NCI-H146 (cell line): ENCODE data around the gene PPP6R1.
A peak's percentile ranks its signal among the peaks of the same experiment; 100 is the strongest.
"Not testable (repeated sequence)": the region's sequence is repeated elsewhere in the genome, so short reads cannot be mapped to it uniquely, and the experiment has no call there.

ENCODE experiments used
- DNase-seq: peaks from one replicate; lab custom pipeline; 2025; lab: John Stamatoyannopoulos, UW

PPP6R1 gene

GRCh38 chr19:55223291-55224037 lies 35.4 kb downstream of the PPP6R1 start:
- no peak for DNase-seq

- no peak for DNase-seq
Observed at GRCh38 chr19:55220525-55220924, 38.3 kb downstream of the PPP6R1 start.

DNA sequence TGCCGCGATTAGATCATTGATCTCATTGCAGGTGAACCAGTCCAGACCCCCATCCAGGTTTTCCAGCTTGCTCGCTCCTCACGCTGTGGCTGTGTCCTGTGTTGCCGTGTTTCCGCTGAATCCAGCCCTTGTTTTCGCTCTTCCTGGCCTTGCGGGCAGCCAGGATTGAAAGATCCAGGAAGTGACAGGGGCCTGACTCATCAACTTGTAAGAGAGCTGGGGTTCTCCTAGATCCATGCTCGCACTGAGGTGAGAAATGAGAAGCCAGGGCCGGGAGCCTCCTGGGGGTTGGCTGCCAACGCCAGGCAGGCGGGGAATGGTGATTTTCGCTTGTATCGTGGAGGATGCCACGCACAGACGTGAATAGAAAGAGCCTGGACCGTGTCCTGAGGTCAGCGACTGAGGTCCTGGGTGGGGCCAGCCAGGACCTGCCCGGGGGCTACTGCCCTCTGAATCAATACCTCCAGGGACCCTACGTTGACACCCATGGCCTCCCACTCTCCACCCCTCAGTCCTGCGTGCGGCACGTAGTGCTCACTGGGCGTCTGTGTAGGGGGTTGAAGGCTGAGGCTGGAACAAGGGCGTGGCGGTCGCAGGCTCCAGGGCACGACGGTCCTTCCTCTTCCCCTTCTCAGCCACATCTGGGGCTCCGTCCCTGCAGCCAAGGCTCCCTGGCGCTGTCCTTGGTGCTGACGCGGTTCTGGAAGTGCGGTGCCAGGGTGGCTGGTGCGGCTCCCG lies 42.2 kb downstream of the PPP6R1 start:
- DNase-seq: peak; percentile 98

DNA sequence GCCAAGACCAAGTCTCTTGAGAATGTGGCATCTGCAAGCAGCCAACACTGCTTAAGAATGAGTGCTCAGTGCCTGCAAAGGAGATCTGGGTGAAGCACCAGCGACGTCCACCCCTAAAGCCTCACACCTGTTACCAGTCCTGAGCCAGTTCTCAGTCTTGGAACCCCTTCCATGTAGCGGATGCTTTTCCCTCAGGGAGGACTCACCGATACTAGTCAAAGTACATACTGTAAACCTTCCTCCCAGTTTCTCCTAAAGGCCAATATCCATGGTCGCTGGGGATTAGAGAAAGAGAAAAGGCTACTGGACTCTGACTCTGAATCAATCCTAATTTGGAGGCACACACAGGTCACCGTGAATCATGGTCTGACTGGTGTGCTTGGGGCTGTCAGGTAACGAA lies 45.3 kb downstream of the PPP6R1 start:
- DNase-seq: no peak

DNA sequence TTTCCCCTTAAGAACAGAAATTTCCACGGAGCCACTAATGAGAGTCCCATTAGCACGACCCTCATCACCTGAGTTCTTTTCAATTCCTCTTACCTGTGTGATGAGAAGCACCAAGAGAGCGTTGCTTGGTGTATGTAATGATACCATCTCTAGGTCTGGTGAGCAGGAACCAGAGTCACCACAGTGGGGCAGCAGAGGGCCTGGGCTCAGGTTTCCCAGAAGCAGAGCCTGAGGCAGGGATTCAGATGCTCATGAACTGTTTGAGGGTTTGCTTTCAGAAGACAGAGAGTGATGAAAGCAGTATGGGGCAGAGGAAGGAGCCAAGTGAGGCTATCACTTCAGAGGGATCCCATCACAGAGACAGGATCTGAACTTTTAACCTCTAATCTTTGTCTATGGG lies 46.4 kb downstream of the PPP6R1 start:
- DNase-seq: no peak

GRCh38 chr19:55209693-55210472 lies 48.9 kb downstream of the PPP6R1 start:
- DNase-seq: peak; percentile 76

DNA sequence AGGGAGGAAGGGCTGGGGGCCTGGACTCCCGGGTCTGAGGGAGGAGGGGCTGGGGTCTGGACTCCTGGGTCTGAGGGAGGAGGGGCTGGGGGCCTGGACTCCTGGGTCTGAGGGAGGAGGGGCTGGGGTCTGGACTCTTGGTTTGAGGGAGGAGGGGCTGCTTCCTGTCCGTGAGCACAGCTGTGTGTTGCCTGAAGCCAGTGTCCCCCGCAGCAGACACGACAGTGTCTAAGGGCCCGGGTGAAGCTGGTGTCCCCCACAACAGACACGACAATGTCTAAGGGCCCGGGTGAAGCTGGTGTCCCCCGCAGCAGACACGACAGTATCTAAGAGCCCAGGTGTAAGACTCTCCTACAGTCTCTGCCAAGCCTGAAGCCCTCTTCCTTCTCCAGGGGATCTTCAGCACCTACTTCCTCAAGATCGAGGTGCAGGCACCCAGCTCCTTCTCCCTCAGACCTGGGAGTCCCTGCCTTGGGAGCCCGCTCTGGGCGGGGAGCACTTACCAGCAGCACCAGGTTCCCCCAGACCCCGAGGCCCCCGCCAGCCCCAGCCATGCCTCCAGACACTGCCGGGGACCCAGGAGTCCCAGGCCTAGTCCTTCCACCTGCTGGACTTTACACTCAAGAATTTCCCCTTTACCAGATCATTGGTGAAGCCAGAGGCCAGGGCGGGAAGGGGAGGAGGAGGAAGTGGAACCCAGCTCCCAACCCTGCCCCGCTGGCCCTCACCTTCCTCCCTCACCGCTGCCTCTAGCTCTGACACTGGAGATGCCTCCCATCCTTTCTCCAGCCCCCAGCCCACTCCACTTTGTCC lies 49.7 kb downstream of the PPP6R1 start, which contains the start of gene PTPRH:
TSS of gene PTPRH (minus strand) at position 622 of the 813 bp plus-strand sequence. CDS start at position 554, 68 bp downstream.
- DNase-seq: no peak

DNA sequence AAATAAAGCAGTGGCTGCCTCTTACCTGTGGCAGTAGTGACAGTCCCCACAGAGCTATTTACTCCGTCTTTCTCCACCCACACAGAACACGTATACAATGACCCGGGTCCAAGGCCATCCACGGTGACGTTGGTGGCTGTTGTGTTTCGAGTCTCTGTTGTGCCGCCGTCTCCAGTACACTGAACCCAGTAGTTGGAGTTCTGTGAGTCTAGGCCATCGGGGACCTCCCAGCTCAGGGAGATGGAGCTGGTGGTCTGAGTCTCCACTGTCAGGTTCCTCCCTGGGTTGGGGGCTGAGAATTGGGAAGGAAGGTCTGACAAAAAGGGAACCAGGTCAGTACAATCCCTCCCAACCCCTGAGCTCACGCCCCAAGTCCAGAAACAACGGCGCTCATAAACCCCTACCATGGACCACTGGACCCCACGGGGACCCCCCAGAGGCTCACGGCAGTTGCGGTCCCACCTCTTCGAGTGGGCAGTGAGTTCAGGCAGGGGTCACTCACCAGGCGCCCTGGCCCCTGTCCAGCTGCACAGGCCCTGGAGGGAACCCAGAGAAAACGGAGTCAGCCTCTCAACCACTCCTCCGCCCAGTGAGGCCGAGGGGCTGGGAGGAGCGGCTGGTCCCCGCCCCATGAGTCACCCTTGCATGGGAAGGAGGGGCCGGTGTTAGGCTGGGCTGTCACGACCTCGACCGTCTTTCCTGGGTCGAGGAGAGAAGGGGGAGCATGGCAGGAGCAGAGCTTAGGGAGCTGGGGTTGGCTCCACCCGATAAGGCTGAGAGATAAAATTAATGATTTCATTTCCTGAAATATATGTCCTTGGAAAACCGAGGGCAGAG lies 51.9 kb downstream of the PPP6R1 start:
- peak; percentile 71 for DNase-seq

DNA sequence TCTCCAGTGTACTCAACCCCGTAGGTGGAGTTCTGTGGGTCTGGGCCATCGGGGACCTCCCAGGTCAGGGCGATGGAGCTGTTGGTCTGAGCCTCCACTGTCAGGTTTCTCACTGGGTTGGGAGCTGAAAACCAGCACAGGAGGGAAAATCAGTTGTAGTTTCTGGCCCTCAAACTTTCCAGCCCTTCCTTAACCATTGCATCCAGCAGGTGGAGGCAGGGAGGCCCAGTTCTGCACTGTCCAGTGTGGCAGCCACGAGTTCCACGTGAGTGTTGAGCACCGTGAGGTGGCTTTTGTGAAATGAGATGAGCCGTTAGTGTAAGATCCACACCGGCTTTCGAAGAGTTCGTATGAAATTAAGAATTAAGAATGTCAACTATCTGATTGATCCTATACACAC lies 56.6 kb downstream of the PPP6R1 start:
- not testable (repeated sequence) for DNase-seq

GRCh38 chr19:55199620-55200204 lies 59.1 kb downstream of the PPP6R1 start:
- DNase-seq: no peak

GRCh38 chr19:55198651-55199050 lies 60.2 kb downstream of the PPP6R1 start:
- DNase-seq: no peak

DNA sequence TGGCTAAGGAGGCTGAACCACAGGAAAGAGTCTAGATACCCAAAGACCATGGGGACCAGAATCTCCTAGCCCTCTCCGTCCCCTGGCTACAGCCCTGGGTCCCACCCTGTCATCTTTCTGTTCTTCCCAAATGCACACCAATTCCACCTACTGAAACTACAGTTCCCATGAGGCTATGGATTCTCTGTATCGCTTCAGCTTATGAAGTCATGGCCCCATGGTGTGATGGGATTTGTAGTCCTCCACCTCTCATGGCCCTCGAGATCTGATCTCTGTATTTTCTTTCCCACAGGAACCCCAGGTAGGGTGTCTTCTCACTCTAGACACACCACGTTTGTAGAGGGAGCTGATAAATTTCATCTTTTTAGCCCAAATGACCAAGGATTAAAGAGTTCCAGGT lies 61.3 kb downstream of the PPP6R1 start:
- no peak for DNase-seq

DNA sequence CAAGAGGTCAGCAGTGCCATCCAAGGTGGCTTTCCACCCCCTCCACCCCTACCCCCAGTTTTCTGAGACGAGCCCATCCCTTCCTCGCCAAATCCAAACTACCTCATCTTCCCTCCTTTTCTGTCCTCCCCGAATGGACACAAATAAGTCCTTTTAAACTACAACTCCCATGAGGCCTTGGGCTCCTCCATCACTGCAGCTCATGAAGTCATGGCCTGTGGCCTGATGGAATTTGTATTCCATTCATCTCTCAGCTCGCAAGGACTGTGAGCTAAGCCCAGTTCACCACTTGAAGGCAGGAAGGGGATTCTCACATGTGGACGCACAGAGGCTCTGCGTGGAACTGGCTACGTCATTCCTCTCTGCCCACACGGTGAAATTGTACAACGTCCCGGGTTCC lies 62.0 kb downstream of the PPP6R1 start:
- DNase-seq: no peak

DNA sequence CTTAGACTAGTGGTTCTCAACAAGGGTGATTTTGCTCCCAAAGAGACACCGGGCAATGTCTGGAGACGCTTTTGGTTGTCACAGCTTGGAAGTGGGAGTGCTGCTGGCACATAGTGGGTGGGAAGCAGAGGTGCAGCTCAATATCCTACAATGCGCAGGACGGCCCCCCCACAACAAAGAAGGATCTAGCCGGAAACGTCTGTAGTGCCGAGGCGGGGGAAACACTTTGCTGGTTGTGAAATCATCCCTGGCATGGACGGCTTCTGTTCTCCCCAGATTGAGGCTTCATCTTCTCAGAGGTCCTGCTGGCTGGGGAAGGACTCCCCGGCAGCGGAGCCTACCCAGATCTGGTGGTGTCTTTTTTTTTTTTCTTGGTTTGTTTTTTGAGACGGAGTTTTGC lies 65.3 kb downstream of the PPP6R1 start:
- no peak for DNase-seq

DNA sequence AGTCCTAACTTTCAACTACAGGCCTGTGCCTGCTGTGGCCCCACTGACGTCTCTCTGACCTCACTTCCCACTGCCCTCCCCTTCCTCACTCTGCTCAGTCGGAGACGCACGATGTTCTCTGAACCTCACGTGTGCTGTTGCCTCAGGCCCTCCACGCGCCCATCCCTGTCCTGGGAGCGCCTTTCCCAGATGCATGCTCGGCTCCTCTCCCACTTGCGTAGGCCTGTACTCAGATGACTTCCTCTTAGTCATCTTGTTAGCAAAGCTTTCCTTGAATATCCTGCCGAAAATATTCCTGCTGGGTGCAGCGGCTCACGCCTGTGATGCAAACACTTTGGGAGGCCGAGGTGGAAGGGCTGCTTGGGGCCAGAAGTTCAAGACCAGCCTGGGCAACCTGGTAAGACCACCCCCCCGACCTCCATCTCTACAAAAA lies 69.4 kb downstream of the PPP6R1 start:
- DNase-seq: no peak

GRCh38 chr19:55188625-55189024 lies 70.2 kb downstream of the PPP6R1 start:
- no peak for DNase-seq

DNA sequence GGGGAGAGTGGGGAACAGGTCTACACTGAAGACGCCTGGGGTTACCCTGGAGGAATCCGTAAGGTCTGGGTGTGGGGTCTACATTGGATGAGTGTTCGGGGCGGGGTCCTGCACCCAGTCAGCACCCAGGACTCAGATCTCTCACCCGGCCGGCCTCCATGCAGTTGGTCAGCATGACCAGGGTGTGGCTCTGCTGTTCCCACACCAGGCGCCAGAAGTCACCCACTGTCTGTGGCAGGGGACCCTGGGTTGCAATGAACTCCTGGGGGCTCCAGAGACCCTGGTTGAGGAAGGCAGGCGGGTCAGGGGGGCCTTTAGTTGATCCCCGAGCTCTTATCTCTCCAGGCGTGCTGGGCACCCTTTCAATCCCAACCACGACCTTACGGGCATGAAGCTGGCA lies 72.7 kb downstream of the PPP6R1 start:
- no peak for DNase-seq

GRCh38 chr19:55181740-55182139 lies 77.1 kb downstream of the PPP6R1 start:
- DNase-seq: no peak
